Lung (tissue), 12 donors: Measurements from ENCODE around the gene SNX1. TPM values are rescaled to one million over a fixed set of nuclear protein-coding genes. Genes with fewer than 3 reads are reported as not detected.

Experiments
- ATAC-seq: fragments of 200-7000 bp; cut with Tn5 transposase; one replicate; pipeline ENCODE4 v1.9.1; 2020; ENCODE audit warnings: moderate number of reproducible peaks; ENCODE audit not compliant: insufficient read depth, low FRiP score
- DNase-seq, 3 donors: peaks; one replicate each; pipeline ENCODE4 v3.0.0-alpha.2; 2013 to 2017
- H3K27ac ChIP-seq, 2 donors: one replicate each; pipeline ENCODE4 v1.5.1; 2013; ENCODE audit warnings: mild to moderate bottlenecking in 2 of 2, moderate library complexity in 2 of 2, control low read depth in 1 of 2, inconsistent platforms in 1 of 2, low read depth in 1 of 2, low read length in 1 of 2
- H3K27me3 ChIP-seq, 3 donors: one replicate each; pipeline ENCODE4 v1.5.1; 2013; ENCODE audit warnings: low read length in 2 of 3; ENCODE audit not compliant: control insufficient read depth in 3 of 3, insufficient read depth in 3 of 3
- H3K36me3 ChIP-seq, 4 donors: one replicate each; pipeline ENCODE4 v1.5.1; 2013; ENCODE audit warnings: low read length in 4 of 4, mild to moderate bottlenecking in 1 of 4, moderate library complexity in 1 of 4; ENCODE audit not compliant: control insufficient read depth in 4 of 4, insufficient read depth in 4 of 4
- H3K4me1 ChIP-seq, 5 donors: one replicate each; pipeline ENCODE4 v1.5.1; 2013; ENCODE audit warnings: low read length in 5 of 5, mild to moderate bottlenecking in 2 of 5, moderate library complexity in 1 of 5; ENCODE audit not compliant: control insufficient read depth in 5 of 5, insufficient read depth in 5 of 5
- H3K4me3 ChIP-seq: one replicate; pipeline ENCODE4 v1.5.1; 2013; ENCODE audit warnings: mild to moderate bottlenecking, control low read depth, moderate library complexity
- H3K9ac ChIP-seq, 2 donors: one replicate each; pipeline ENCODE4 v1.5.1; 2013; ENCODE audit warnings: low read length in 2 of 2, control low read depth in 1 of 2; ENCODE audit not compliant: insufficient read depth in 1 of 2
- H3K9me3 ChIP-seq, 4 donors: one replicate each; pipeline ENCODE4 v1.5.1; 2013; ENCODE audit warnings: low read length in 3 of 4, mild to moderate bottlenecking in 1 of 4, moderate library complexity in 1 of 4; ENCODE audit not compliant: control insufficient read depth in 4 of 4, insufficient read depth in 3 of 4
- WGBS, 2 donors: extraction: QIAGEN DNeasy Blood & Tissue Kit; methylation state at CpG; one replicate each; pipeline ENCODE4 v1.1.7; 2013; 5-methylcytosine and 5-hydroxymethylcytosine counted together
- polyA plus RNA-seq, 2 donors: library from polyadenylated mRNA; stranded (reverse); fragments of 200-250 nt; gene quantifications; one replicate each; pipeline ENCODE4 v1.2.1, GENCODE V29; 2013
- total RNA-seq, 2 donors: library from RNA; depleted of rRNA in 1 of 2; stranded (reverse); fragments of >200 nt in 1 of 2; gene quantifications; one replicate each; pipeline ENCODE4 v1.2.1, GENCODE V29; 2014 to 2021
- TF ChIP-seq, protein P1 (sequence below): IDR thresholded peaks from 2 replicates; pipeline ENCODE4 v1.5.1; 2012; ENCODE audit warnings: mild to moderate bottlenecking; ENCODE audit errors: control extremely low read depth, extremely low read depth
- donor health status: control.
- donor health status: control.
- donor health status: Bipolar disorder and iron deficiency.
- donor health status: healthy.
- donor health status: DM: yes; HTN: yes; CAD: no.

SNX1 gene
- total and polyA plus RNA-seq, 4 donors, result 70.6 to 169 (median 109) TPM

DNA sequence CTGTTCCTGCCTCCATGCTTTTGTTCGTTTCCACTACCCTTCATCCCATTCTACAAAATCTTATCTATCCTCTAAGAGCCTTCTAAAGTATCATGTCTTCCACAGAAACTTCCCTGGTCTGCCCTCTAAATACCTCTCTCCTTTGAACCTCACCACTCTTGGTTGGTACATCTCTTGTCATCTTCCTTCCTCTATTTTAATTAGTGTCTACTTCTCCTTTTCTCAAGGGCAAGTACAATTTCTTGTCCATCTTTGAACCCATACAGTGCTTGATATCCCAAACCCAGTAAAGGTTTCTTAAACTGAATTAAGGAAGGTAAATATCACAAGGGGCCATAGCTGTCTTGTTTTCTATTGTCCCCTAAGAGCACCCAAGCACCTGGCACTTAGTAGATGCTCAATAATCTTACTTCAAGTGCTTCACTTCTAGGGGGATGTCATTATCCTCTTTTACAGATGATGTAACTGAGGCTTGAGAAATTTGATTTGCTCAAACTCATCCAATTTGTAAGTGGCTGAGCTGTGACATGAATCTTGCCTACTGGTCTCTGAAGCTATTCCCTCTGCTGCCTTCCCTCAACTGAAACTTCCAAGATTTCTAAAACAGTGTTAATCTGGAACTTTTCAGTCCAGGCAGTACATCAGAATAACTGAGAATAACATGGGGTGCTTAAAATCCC is 46.9 kb upstream of the SNX1 start:
- Histone ChIP-seq H3K9ac (no peak overlapping the region), H3K27me3 (no peaks in the 10 kb centered on the region), H3K9me3 (no peaks in the 10 kb centered on the region), H3K27ac (no peak overlapping the region), H3K4me3 (no peak overlapping the region), H3K36me3 (no peaks in the 10 kb centered on the region), H3K4me1 (peaks cover 2 to 21% (median 14%) of the 10 kb centered on the region in 5 donors)
- DNase-seq (no peak), ATAC-seq (no peak)
- WGBS, 2 donors, result 43 to 76% methylated on average over 1 of the region's 1 CpG
- TF ChIP-seq, protein P1, sequence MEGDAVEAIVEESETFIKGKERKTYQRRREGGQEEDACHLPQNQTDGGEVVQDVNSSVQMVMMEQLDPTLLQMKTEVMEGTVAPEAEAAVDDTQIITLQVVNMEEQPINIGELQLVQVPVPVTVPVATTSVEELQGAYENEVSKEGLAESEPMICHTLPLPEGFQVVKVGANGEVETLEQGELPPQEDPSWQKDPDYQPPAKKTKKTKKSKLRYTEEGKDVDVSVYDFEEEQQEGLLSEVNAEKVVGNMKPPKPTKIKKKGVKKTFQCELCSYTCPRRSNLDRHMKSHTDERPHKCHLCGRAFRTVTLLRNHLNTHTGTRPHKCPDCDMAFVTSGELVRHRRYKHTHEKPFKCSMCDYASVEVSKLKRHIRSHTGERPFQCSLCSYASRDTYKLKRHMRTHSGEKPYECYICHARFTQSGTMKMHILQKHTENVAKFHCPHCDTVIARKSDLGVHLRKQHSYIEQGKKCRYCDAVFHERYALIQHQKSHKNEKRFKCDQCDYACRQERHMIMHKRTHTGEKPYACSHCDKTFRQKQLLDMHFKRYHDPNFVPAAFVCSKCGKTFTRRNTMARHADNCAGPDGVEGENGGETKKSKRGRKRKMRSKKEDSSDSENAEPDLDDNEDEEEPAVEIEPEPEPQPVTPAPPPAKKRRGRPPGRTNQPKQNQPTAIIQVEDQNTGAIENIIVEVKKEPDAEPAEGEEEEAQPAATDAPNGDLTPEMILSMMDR, result no peak

DNA sequence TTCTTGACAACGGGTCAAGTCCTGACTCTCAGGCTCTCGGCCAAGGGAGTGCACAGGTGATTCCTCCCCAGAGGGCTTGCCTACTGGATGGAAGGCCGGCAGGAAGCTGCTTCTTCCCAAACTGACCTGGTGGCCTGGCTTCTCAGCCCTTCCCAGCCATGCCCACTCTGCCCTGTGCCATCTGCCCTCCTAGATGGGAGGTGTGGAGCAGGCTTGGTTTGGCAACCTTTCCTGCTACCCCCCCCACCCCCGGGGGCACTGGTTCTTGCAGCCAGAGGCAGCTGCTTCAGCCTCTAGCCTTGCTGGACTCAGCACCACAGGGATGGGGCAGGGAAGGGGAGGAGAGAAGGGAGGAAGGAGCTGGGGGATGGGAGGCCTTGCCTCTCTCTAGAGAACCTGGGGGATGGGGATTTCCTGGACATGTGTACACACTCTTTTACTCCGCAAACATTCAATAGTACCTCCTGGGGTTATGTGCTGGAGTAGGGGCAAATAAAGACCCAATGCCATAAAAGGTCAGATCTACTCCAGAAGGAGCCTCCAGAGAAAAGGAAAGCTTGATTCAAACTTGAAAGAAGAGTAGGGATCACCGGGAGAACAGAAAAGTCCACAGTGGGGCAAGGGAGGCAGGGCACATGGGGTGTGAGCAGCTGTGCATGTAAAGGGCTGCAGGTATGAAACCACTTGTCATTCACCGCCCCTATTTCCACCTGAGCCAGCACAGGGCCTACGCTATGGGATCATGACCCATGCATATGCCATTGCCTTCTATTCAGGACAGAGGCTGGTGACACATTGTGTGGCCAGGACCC is 45.3 kb upstream of the SNX1 start:
- no peaks in the 10 kb centered on the region for H3K27me3 ChIP-seq
- TF ChIP-seq, protein P1, result no peak
- no peak overlapping the region for H3K4me3 ChIP-seq
- no peaks in the 10 kb centered on the region for H3K9me3 ChIP-seq
- no peak overlapping the region for H3K27ac ChIP-seq
- no peak for ATAC-seq
- DNase-seq, result peak in 1 of 3 donors; percentile 55
- no peaks in the 10 kb centered on the region for H3K36me3 ChIP-seq
- H3K4me1 ChIP-seq, result peaks cover 0 to 13% (median 9%) of the 10 kb centered on the region in 5 donors
- 56 to 57% methylated on average over 8 of the region's 8 CpGs for WGBS, 2 donors
- H3K9ac ChIP-seq, result no peak overlapping the region

DNA sequence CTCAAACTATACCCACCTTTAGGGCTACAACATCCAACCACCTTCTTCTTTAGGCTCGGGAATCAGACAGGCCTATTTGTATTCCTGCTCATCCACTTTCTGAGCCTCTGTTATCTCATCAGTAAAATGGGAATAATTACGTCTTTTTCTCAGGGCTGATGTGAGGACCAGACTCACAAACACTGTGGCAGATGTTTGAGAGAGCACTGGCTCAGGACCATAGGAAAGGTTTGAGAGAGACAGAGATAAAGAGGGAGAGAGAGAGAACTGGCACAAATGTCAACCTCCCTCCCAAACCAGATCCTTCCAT is 44.7 kb upstream of the SNX1 start:
- H3K27me3 ChIP-seq, result no peaks in the 10 kb centered on the region
- 97 to 100% methylated on average over 2 of the region's 2 CpGs for WGBS, 2 donors
- TF ChIP-seq, protein P1, result no peak
- no peaks in the 10 kb centered on the region for H3K9me3 ChIP-seq
- peaks cover 0 to 12% (median 9%) of the 10 kb centered on the region in 5 donors for H3K4me1 ChIP-seq
- H3K4me3 ChIP-seq, result no peak overlapping the region
- no peak overlapping the region for H3K27ac ChIP-seq
- ATAC-seq, result no peak
- no peaks in the 10 kb centered on the region for H3K36me3 ChIP-seq
- no peak overlapping the region for H3K9ac ChIP-seq
- no peak for DNase-seq
